Naive thymus-derived CD4-positive, alpha-beta T cell (primary cell): ENCODE measurements around the gene HEYL. TPM values are rescaled to one million over a fixed set of nuclear protein-coding genes. Genes with fewer than 3 reads are reported as not detected.
A peak's percentile ranks its signal among the peaks of the same experiment; 100 is the strongest.

Experiments used
- ATAC-seq: fragments of 150-1000 bp; cut with Tn5 transposase; 2 replicates; pipeline ENCODE4 v1.10.0; 2021; ENCODE audit warnings: mild to moderate bottlenecking, moderate library complexity
- CTCF ChIA-PET: fragments of 350-600 bp; sonication (Branson Sonifier 250); formaldehyde crosslinking; loops from one replicate; lab custom pipeline; 2021; ENCODE audit warnings: antibody characterized with exemption; lab: Charles Lee
- POLR2A ChIA-PET: fragments of 350-600 bp; sonication (Branson Sonifier 250); formaldehyde crosslinking; loops from one replicate; lab custom pipeline; 2021; ENCODE audit warnings: antibody characterized with exemption, inconsistent platforms; lab: Charles Lee
- DNase-seq, 9 donors: peaks; one replicate each; pipeline versions ENCODE4 v3.0.0 to v3.0.0-alpha.2; 2020 to 2022; ENCODE audit warnings: mixed read lengths in 1 of 9
- H3K27ac ChIP-seq: one replicate; pipeline ENCODE4 v1.7.0; 2013; ENCODE audit warnings: mild to moderate bottlenecking, low read depth, low read length, moderate library complexity
- H3K27me3 ChIP-seq, 2 donors: one replicate each; pipeline ENCODE4 v1.7.0; 2013; ENCODE audit warnings: low read length in 2 of 2, mild to moderate bottlenecking in 2 of 2, moderate library complexity in 2 of 2; ENCODE audit not compliant: control insufficient read depth in 2 of 2, insufficient read depth in 2 of 2
- H3K36me3 ChIP-seq, 3 experiments: 1 replicate in 2 of 3; 2 replicates in 1 of 3; pipeline ENCODE4 v1.7.0; 2013; ENCODE audit warnings: low read length in 3 of 3, mild to moderate bottlenecking in 3 of 3, moderate library complexity in 1 of 3; ENCODE audit not compliant: insufficient read depth in 3 of 3, control insufficient read depth in 2 of 3
- H3K4me1 ChIP-seq, 2 donors: one replicate each; pipeline ENCODE4 v1.7.0; 2013; ENCODE audit warnings: low read length in 2 of 2, mild to moderate bottlenecking in 2 of 2, moderate library complexity in 1 of 2; ENCODE audit not compliant: control insufficient read depth in 2 of 2, insufficient read depth in 2 of 2
- H3K4me3 ChIP-seq: 2 replicates; pipeline ENCODE4 v1.7.0; 2013; ENCODE audit warnings: mild to moderate bottlenecking, low read length
- H3K9me3 ChIP-seq, 3 experiments: 1 replicate in 2 of 3; 2 replicates in 1 of 3; pipeline ENCODE4 v1.7.0; 2013; ENCODE audit warnings: low read length in 3 of 3; ENCODE audit not compliant: control insufficient read depth in 2 of 3
- H3K27ac Mint-ChIP-seq, 9 donors: one replicate each; pipeline ENCODE4 v1.8.0; 2020 to 2022; ENCODE audit warnings: mixed read lengths in 9 of 9, mild to moderate bottlenecking in 8 of 9, moderate library complexity in 5 of 9, inconsistent platforms in 2 of 9
- H3K27me3 Mint-ChIP-seq, 5 donors: one replicate each; pipeline ENCODE4 v1.8.0; 2021 to 2022; ENCODE audit warnings: mixed read lengths in 5 of 5, mild to moderate bottlenecking in 1 of 5
- H3K36me3 Mint-ChIP-seq, 5 donors: one replicate each; pipeline ENCODE4 v1.8.0; 2020 to 2022; ENCODE audit warnings: mixed read lengths in 5 of 5, mild to moderate bottlenecking in 3 of 5, inconsistent platforms in 1 of 5
- H3K4me1 Mint-ChIP-seq, 7 donors: one replicate each; pipeline ENCODE4 v1.8.0; 2020 to 2022; ENCODE audit warnings: mixed read lengths in 7 of 7, mild to moderate bottlenecking in 3 of 7, inconsistent platforms in 1 of 7
- H3K4me3 Mint-ChIP-seq, 10 donors: one replicate each; pipeline ENCODE4 v1.8.0; 2020 to 2022; ENCODE audit warnings: mild to moderate bottlenecking in 10 of 10, mixed read lengths in 10 of 10, moderate library complexity in 6 of 10, inconsistent platforms in 2 of 10
- H3K9me3 Mint-ChIP-seq, 11 donors: one replicate each; pipeline ENCODE4 v1.8.0; 2020 to 2022; ENCODE audit warnings: mixed read lengths in 11 of 11, mild to moderate bottlenecking in 4 of 11, inconsistent platforms in 1 of 11, moderate library complexity in 1 of 11
- intact Hi-C, 2 donors: fragments of 100-400 bp; cut with micrococcal nuclease; formaldehyde crosslinking; loops; one replicate each; pipeline ENCODE4 v1.15.1; 2023
- polyA plus RNA-seq, 2 donors: library from polyadenylated mRNA; unstranded; fragments of 300-500 nt; fragmentation: Illumina TruSeq; gene quantifications; one replicate each; pipeline ENCODE4 v1.2.3, GENCODE V29; 2021
- total RNA-seq, 6 experiments: library from RNA in 5 of 6; stranded (reverse) in 5 of 6; gene quantifications; 1 replicate in 5 of 6; 2 replicates in 1 of 6; pipeline ENCODE4 v1.2.3 and lab custom pipeline; 2021 to 2026

Gene HEYL
- total and polyA plus RNA-seq, 7 experiments from 2014 or later, result 0.08 to 0.18 (median 0.16) TPM; not detected in 4

GRCh38 chr1:39643705-39644104 is 4.3 kb upstream of the HEYL start:
- Mint-ChIP-seq H3K4me1 (peaks cover 0 to 4% (median 0%) of the 10 kb centered on the region in 7 donors), H3K9me3 (peaks cover 0 to 3% (median 0%) of the 10 kb centered on the region in 11 donors), H3K36me3 (no peaks in the 10 kb centered on the region), H3K27me3 (peaks cover 0 to 36% (median 3%) of the 10 kb centered on the region in 5 donors), H3K4me3 (no peak overlapping the region), H3K27ac (peak overlapping the region in 1 of 9 donors; percentile 35)
- no peaks in the 10 kb centered on the region for H3K4me1 ChIP-seq
- intact Hi-C loops, result no loop called here
- no peaks in the 10 kb centered on the region for H3K36me3 ChIP-seq
- H3K4me3 ChIP-seq, result no peak overlapping the region
- POLR2A ChIA-PET, result no interaction called here
- ATAC-seq, result no peak
- H3K9me3 ChIP-seq, result no peaks in the 10 kb centered on the region
- DNase-seq, result no peak
- no peak overlapping the region for H3K27ac ChIP-seq
- CTCF ChIA-PET, result no interaction called here
- H3K27me3 ChIP-seq, result no peaks in the 10 kb centered on the region

- H3K27ac ChIP-seq, result no peak overlapping the region
- peaks cover 2 to 42% (median 12%) of the 10 kb centered on the region in 5 donors for H3K27me3 Mint-ChIP-seq
- H3K4me3 Mint-ChIP-seq, result no peak overlapping the region
- ChIA-PET POLR2A (no interaction called here), CTCF (interaction anchor here (1.1 to 1.3 kb wide), 2 partner anchors 15 to 17 kb away, joined by 3 to 5 read pairs; no protein-coding TSS in a partner anchor)
- no peaks in the 10 kb centered on the region for H3K9me3 ChIP-seq
- H3K4me1 ChIP-seq, result no peaks in the 10 kb centered on the region
- H3K36me3 Mint-ChIP-seq, result no peaks in the 10 kb centered on the region
- intact Hi-C loops, result no loop called here
- H3K4me1 Mint-ChIP-seq, result peaks cover 0 to 4% (median 0%) of the 10 kb centered on the region in 7 donors
- ATAC-seq (no peak), DNase-seq (no peak)
- H3K4me3 ChIP-seq, result no peak overlapping the region
- peaks cover 0 to 3% (median 0%) of the 10 kb centered on the region in 11 donors for H3K9me3 Mint-ChIP-seq
- H3K36me3 ChIP-seq, result no peaks in the 10 kb centered on the region
- H3K27me3 ChIP-seq, result no peaks in the 10 kb centered on the region
- no peak overlapping the region for H3K27ac Mint-ChIP-seq
These were observed 3.4 kb upstream of the HEYL start for GRCh38 chr1:39642796-39643195.

- DNase-seq (no peak), ATAC-seq (no peak)
- H3K4me3 ChIP-seq, result no peak overlapping the region
- Mint-ChIP-seq H3K4me1 (peaks cover 0 to 4% (median 0%) of the 10 kb centered on the region in 7 donors), H3K4me3 (peak overlapping the region in 4 of 10 donors; percentile 6 to 75 (median 39)), H3K27ac (no peak overlapping the region), H3K9me3 (peaks cover 0 to 3% (median 0%) of the 10 kb centered on the region in 11 donors), H3K27me3 (peaks cover 13 to 58% (median 27%) of the 10 kb centered on the region in 5 donors), H3K36me3 (no peaks in the 10 kb centered on the region)
- H3K27ac ChIP-seq, result no peak overlapping the region
- CTCF ChIA-PET, result interaction anchor here (1.5 to 2.3 kb wide), 3 partner anchors 17 to 35 kb away, joined by 3 to 7 read pairs (median 6); no protein-coding TSS in a partner anchor
- intact Hi-C loops, result no loop called here
- no peaks in the 10 kb centered on the region for H3K4me1 ChIP-seq
- POLR2A ChIA-PET, result no interaction called here
- no peaks in the 10 kb centered on the region for H3K9me3 ChIP-seq
- no peaks in the 10 kb centered on the region for H3K36me3 ChIP-seq
- no peaks in the 10 kb centered on the region for H3K27me3 ChIP-seq
These were observed 1.4 kb upstream of the HEYL start for GRCh38 chr1:39640861-39641260.

- CTCF ChIA-PET, result no interaction called here
- Mint-ChIP-seq H3K36me3 (no peaks in the 10 kb centered on the region), H3K27ac (no peak overlapping the region), H3K4me3 (peak overlapping the region; percentile 53 to 82 (median 65)), H3K9me3 (peaks cover 0 to 3% (median 0%) of the 10 kb centered on the region in 11 donors), H3K4me1 (peaks cover 0 to 4% (median 0%) of the 10 kb centered on the region in 7 donors), H3K27me3 (peaks cover 27 to 63% (median 30%) of the 10 kb centered on the region in 5 donors)
- no peak overlapping the region for H3K27ac ChIP-seq
- POLR2A ChIA-PET, result no interaction called here
- no peaks in the 10 kb centered on the region for H3K27me3 ChIP-seq
- H3K4me1 ChIP-seq, result no peaks in the 10 kb centered on the region
- H3K4me3 ChIP-seq, result peak overlapping the region; percentile 30
- intact Hi-C loops, result no loop called here
- no peak for DNase-seq
- no peaks in the 10 kb centered on the region for H3K9me3 ChIP-seq
- no peaks in the 10 kb centered on the region for H3K36me3 ChIP-seq
- ATAC-seq, result no peak
These were observed 508 bp downstream of the HEYL start for GRCh38 chr1:39638965-39639304.

GRCh38 chr1:39637361-39637760 is 2.1 kb downstream of the HEYL start:
- no peaks in the 10 kb centered on the region for H3K9me3 ChIP-seq
- no peak overlapping the region for H3K27ac ChIP-seq
- no peaks in the 10 kb centered on the region for H3K27me3 ChIP-seq
- Mint-ChIP-seq H3K27me3 (peaks cover 33 to 60% (median 36%) of the 10 kb centered on the region in 5 donors), H3K36me3 (no peaks in the 10 kb centered on the region), H3K4me3 (no peak overlapping the region), H3K9me3 (peaks cover 0 to 1% (median 0%) of the 10 kb centered on the region in 11 donors), H3K4me1 (peaks cover 0 to 8% (median 4%) of the 10 kb centered on the region in 7 donors), H3K27ac (no peak overlapping the region)
- CTCF ChIA-PET, result no interaction called here
- DNase-seq, result no peak
- no peak overlapping the region for H3K4me3 ChIP-seq
- POLR2A ChIA-PET, result no interaction called here
- intact Hi-C loops, result no loop called here
- no peaks in the 10 kb centered on the region for H3K4me1 ChIP-seq
- ATAC-seq, result no peak
- no peaks in the 10 kb centered on the region for H3K36me3 ChIP-seq

GRCh38 chr1:39635871-39636210 is 3.6 kb downstream of the HEYL start:
- no peak for DNase-seq
- no peaks in the 10 kb centered on the region for H3K36me3 ChIP-seq
- intact Hi-C loops, result no loop called here
- Mint-ChIP-seq H3K36me3 (no peaks in the 10 kb centered on the region), H3K4me1 (peaks cover 0 to 13% (median 4%) of the 10 kb centered on the region in 7 donors), H3K4me3 (no peak overlapping the region), H3K27ac (no peak overlapping the region), H3K27me3 (peaks cover 33 to 54% (median 36%) of the 10 kb centered on the region in 5 donors), H3K9me3 (peaks cover 0 to 1% (median 0%) of the 10 kb centered on the region in 11 donors)
- H3K27me3 ChIP-seq, result no peaks in the 10 kb centered on the region
- no peaks in the 10 kb centered on the region for H3K9me3 ChIP-seq
- H3K27ac ChIP-seq, result no peak overlapping the region
- ChIA-PET POLR2A (no interaction called here), CTCF (no interaction called here)
- no peak overlapping the region for H3K4me3 ChIP-seq
- no peak for ATAC-seq
- no peaks in the 10 kb centered on the region for H3K4me1 ChIP-seq

GRCh38 chr1:39635205-39635870 is 4.1 kb downstream of the HEYL start:
- Histone ChIP-seq H3K9me3 (no peaks in the 10 kb centered on the region), H3K4me3 (no peak overlapping the region), H3K36me3 (no peaks in the 10 kb centered on the region), H3K4me1 (no peaks in the 10 kb centered on the region), H3K27ac (no peak overlapping the region), H3K27me3 (no peaks in the 10 kb centered on the region)
- CTCF ChIA-PET, result no interaction called here
- Mint-ChIP-seq H3K4me3 (no peak overlapping the region), H3K27ac (no peak overlapping the region), H3K4me1 (peaks cover 0 to 13% (median 4%) of the 10 kb centered on the region in 7 donors), H3K27me3 (peaks cover 33 to 49% (median 35%) of the 10 kb centered on the region in 5 donors), H3K9me3 (peaks cover 0 to 1% (median 0%) of the 10 kb centered on the region in 11 donors), H3K36me3 (no peaks in the 10 kb centered on the region)
- intact Hi-C loops, result no loop called here
- DNase-seq (no peak), ATAC-seq (no peak)
- POLR2A ChIA-PET, result no interaction called here
